ENCODE results near the gene TRAPPC12. TPM values are rescaled to one million over a fixed set of nuclear protein-coding genes. Genes with fewer than 3 reads are reported as not detected.

TRAPPC12 gene
- total RNA-seq, 3 donors from 2014 or later (not counting 1 experiment from before 2014, with no cell fraction given), result 65.1 to 92.6 (median 86.7) TPM

DNA sequence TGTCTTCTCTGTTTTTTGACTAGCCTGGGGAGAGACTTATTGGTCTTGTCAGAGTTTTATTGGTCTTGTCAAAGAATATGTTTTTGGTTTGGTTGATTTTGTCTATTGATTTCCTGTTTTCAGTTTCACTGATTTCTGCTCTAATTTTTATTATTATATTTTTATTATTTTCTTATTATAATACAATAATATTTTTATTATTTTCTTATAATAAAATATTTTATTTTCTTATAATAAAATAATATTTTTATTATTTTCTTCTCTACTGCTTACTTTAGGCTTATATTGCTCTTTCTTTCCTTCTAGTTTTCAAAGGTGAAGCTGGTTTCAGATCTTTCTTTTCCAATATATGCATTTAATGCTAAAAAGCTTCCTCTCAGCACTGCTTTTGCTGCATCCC, 62.0 kb downstream of the TRAPPC12 start:
- no peaks in the 10 kb centered on the region for H3K9me3 Mint-ChIP-seq
- H3K27ac Mint-ChIP-seq, result peak overlapping the region in 1 of 2 donors; percentile 31
- intact Hi-C loops (cut with micrococcal nuclease), result no loop called here

DNA sequence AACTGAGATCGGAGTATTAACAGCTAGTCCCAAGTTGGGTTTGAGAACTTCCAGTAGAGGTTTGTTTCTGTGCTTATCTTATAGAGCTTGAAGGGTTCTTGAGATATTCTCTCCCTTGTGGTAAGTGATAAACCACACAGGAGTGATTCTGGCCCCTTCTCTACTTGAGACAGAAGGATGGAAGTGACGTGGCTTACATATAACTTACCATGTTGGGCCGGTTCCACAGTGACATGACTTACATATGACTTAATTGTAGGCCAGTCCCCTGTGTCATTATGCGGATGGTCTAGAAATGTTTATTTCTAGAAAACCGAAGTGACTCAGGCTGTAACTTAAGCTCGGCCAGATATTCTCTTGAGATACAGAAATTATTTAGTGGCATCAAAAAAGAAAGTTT, 62.7 kb downstream of the TRAPPC12 start:
- Histone ChIP-seq H3K4me1 (ENCODE audit: control insufficient read depth, insufficient read depth, low read length) (no peaks in the 10 kb centered on the region), H3K27ac (ENCODE audit: low read length) (no peak overlapping the region), H3K4me3 (ENCODE audit: low read length) (no peak overlapping the region), H3K27me3 (ENCODE audit: control insufficient read depth, insufficient read depth, low read length) (no peaks in the 10 kb centered on the region), H3K9me3 (ENCODE audit: control insufficient read depth, insufficient read depth, low read length) (no peaks in the 10 kb centered on the region), H3K36me3 (ENCODE audit: control insufficient read depth, insufficient read depth, low read length) (peaks cover 27% of the 10 kb centered on the region)
- ATAC-seq (no peak), DNase-seq (no peak)
- TF ChIP-seq, protein P1, sequence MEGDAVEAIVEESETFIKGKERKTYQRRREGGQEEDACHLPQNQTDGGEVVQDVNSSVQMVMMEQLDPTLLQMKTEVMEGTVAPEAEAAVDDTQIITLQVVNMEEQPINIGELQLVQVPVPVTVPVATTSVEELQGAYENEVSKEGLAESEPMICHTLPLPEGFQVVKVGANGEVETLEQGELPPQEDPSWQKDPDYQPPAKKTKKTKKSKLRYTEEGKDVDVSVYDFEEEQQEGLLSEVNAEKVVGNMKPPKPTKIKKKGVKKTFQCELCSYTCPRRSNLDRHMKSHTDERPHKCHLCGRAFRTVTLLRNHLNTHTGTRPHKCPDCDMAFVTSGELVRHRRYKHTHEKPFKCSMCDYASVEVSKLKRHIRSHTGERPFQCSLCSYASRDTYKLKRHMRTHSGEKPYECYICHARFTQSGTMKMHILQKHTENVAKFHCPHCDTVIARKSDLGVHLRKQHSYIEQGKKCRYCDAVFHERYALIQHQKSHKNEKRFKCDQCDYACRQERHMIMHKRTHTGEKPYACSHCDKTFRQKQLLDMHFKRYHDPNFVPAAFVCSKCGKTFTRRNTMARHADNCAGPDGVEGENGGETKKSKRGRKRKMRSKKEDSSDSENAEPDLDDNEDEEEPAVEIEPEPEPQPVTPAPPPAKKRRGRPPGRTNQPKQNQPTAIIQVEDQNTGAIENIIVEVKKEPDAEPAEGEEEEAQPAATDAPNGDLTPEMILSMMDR (IDR thresholded peaks at IDR 0.05), result no peak
- 90% methylated on average over 6 of the region's 6 CpGs for WGBS (ENCODE audit: insufficient coverage)
- Mint-ChIP-seq H3K9me3 (no peaks in the 10 kb centered on the region), H3K36me3 (no peaks in the 10 kb centered on the region), H3K4me3 (no peak overlapping the region), H3K4me1 (peaks cover 22 to 34% of the 10 kb centered on the region in 2 donors), H3K27ac (no peak overlapping the region), H3K27me3 (ENCODE audit: low read depth in 2 of 2) (no peaks in the 10 kb centered on the region)
- intact Hi-C loops (cut with micrococcal nuclease), result no loop called here

More for the DNA sequence above, 62.0 kb downstream of the TRAPPC12 start:
- Histone ChIP-seq H3K27me3 (ENCODE audit: control insufficient read depth, insufficient read depth, low read length) (no peaks in the 10 kb centered on the region), H3K36me3 (ENCODE audit: control insufficient read depth, insufficient read depth, low read length) (peaks cover 21% of the 10 kb centered on the region), H3K4me1 (ENCODE audit: control insufficient read depth, insufficient read depth, low read length) (no peaks in the 10 kb centered on the region), H3K9me3 (ENCODE audit: control insufficient read depth, insufficient read depth, low read length) (no peaks in the 10 kb centered on the region), H3K4me3 (ENCODE audit: low read length) (no peak overlapping the region), H3K27ac (ENCODE audit: low read length) (no peak overlapping the region)
- no peak overlapping the region for H3K4me3 Mint-ChIP-seq
- ATAC-seq, result no peak
- TF ChIP-seq, protein P1 (IDR thresholded peaks at IDR 0.05), result no peak
- no peak for DNase-seq
- H3K36me3 Mint-ChIP-seq, result no peaks in the 10 kb centered on the region
- H3K4me1 Mint-ChIP-seq, result peaks cover 22 to 34% of the 10 kb centered on the region in 2 donors
- H3K27me3 Mint-ChIP-seq (ENCODE audit: low read depth in 2 of 2), result no peaks in the 10 kb centered on the region

DNA sequence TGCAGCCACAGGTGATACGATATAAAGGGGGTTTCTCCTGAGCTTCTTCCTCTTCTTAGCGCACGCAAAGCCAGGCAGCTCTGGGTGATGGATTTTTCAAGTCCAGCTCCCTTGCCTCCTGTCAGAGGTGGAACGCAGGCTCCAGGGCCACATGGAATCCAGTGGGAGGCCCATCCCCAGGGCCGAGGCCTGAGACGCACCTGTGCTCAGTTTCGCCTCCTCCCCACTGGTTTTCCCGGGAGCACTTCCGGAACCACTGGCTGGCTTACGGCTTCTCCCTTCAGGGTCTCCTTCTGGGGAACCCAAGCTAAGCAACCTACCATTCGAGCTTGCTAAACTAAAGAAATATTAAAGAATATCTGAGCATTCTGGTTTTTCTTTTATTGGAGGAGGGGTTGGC, 63.6 kb downstream of the TRAPPC12 start:
- TF ChIP-seq, protein P1 (IDR thresholded peaks at IDR 0.05), result no peak
- Histone ChIP-seq H3K27ac (ENCODE audit: low read length) (no peak overlapping the region), H3K27me3 (ENCODE audit: control insufficient read depth, insufficient read depth, low read length) (no peaks in the 10 kb centered on the region), H3K4me3 (ENCODE audit: low read length) (no peak overlapping the region), H3K9me3 (ENCODE audit: control insufficient read depth, insufficient read depth, low read length) (no peaks in the 10 kb centered on the region), H3K36me3 (ENCODE audit: control insufficient read depth, insufficient read depth, low read length) (peaks cover 36% of the 10 kb centered on the region), H3K4me1 (ENCODE audit: control insufficient read depth, insufficient read depth, low read length) (no peaks in the 10 kb centered on the region)
- no peak for ATAC-seq
- Mint-ChIP-seq H3K4me3 (no peak overlapping the region), H3K9me3 (no peaks in the 10 kb centered on the region), H3K36me3 (no peaks in the 10 kb centered on the region), H3K27ac (no peak overlapping the region), H3K4me1 (peaks cover 22 to 34% of the 10 kb centered on the region in 2 donors), H3K27me3 (ENCODE audit: low read depth in 2 of 2) (no peaks in the 10 kb centered on the region)
- intact Hi-C loops (cut with micrococcal nuclease), result no loop called here
- 97% methylated on average over 11 of the region's 11 CpGs for WGBS (ENCODE audit: insufficient coverage)
- no peak for DNase-seq

DNA sequence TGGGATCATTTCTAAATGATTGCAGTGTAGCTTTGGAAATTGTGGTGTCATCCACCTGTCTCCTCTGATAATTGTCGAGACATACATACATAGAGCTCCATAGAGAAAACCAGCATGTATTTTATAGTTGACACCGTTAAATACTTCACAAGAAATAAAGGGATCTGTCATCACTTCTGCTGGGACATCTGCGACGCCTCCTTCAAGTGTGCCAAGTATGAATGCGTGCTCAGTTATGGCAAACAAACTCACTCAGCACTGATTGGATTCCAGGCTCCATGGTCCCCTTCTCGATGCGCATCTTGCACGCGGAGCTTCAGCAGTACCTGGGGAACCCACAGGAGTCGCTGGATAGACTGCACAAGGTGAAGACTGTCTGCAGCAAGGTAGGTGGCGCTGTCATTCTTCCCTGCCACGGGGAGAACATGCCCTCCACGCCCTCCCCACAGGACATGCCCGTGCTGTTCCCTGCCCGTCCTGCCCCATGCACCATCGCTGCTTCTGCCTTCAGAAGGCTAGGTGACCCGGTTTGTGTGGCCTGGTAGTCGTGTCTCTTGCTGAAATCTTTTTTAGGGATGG, 64.1 kb downstream of the TRAPPC12 start:
- no peaks in the 10 kb centered on the region for H3K4me1 ChIP-seq (ENCODE audit: control insufficient read depth, insufficient read depth, low read length)
- H3K9me3 ChIP-seq (ENCODE audit: control insufficient read depth, insufficient read depth, low read length), result no peaks in the 10 kb centered on the region
- H3K36me3 Mint-ChIP-seq, result no peaks in the 10 kb centered on the region
- no peak overlapping the region for H3K4me3 ChIP-seq (ENCODE audit: low read length)
- no peaks in the 10 kb centered on the region for H3K27me3 Mint-ChIP-seq (ENCODE audit: low read depth in 2 of 2)
- ATAC-seq (no peak), DNase-seq (no peak)
- H3K36me3 ChIP-seq (ENCODE audit: control insufficient read depth, insufficient read depth, low read length), result peaks cover 38% of the 10 kb centered on the region
- WGBS (ENCODE audit: insufficient coverage), result 98% methylated on average over 18 of the region's 18 CpGs
- H3K27me3 ChIP-seq (ENCODE audit: control insufficient read depth, insufficient read depth, low read length), result no peaks in the 10 kb centered on the region
- H3K4me1 Mint-ChIP-seq, result peaks cover 22 to 34% of the 10 kb centered on the region in 2 donors
- no peak overlapping the region for H3K27ac ChIP-seq (ENCODE audit: low read length)
- H3K4me3 Mint-ChIP-seq, result no peak overlapping the region
- H3K27ac Mint-ChIP-seq, result no peak overlapping the region
- TF ChIP-seq, protein P1 (IDR thresholded peaks at IDR 0.05), result no peak
- intact Hi-C loops (cut with micrococcal nuclease), result no loop called here
- H3K9me3 Mint-ChIP-seq, result no peaks in the 10 kb centered on the region

Data from natural killer cell (primary cell).